IMR-90 (cell line): ENCODE measurements around the gene TBX1. TPM values are rescaled to one million over a fixed set of nuclear protein-coding genes. Genes with fewer than 3 reads are reported as not detected.

ENCODE experiments used
- ATAC-seq: fragments of 200-7000 bp; cut with Tn5 transposase; 2 replicates; pipeline ENCODE4 v1.9.1; 2020; ENCODE audit warnings: low read depth, mild to moderate bottlenecking, moderate library complexity
- BruUV-seq: library from RNA; stranded (reverse); fragments of 400-500 nt; replicated peaks from 2 replicates; lab custom pipeline; 2021; lab: Mats Ljungman, UMichigan
- CTCF ChIA-PET: fragments of 300-600 bp; formaldehyde crosslinking; extraction: SDS; loops from one replicate; lab custom pipeline; 2021; ENCODE audit warnings: antibody characterized with exemption; lab: Yijun Ruan, JAX
- POLR2A ChIA-PET: fragments of 300-600 bp; sonication (Branson Sonifier 250); formaldehyde crosslinking; loops from one replicate; lab custom pipeline; 2022; ENCODE audit warnings: antibody characterized with exemption; ENCODE audit not compliant: unreplicated experiment; lab: Charles Lee
- DNase-seq: peaks from one replicate; pipeline ENCODE4 v3.0.0; 2013
- H2AFZ ChIP-seq: replicated peaks from 2 replicates; pipeline ENCODE3; 2013; ENCODE audit warnings: low read length, mild to moderate bottlenecking; ENCODE audit not compliant: poor library complexity
- H2AK5ac ChIP-seq: 2 replicates; pipeline ENCODE4 v1.6.1; 2013; ENCODE audit warnings: low read depth, low read length, inconsistent platforms
- H2AK9ac ChIP-seq: replicated peaks from 2 replicates; pipeline ENCODE3; 2013; ENCODE audit warnings: mild to moderate bottlenecking, low read depth, low read length, moderate library complexity; ENCODE audit not compliant: poor library complexity
- H2BK120ac ChIP-seq: 2 replicates; pipeline ENCODE4 v1.6.1; 2013; ENCODE audit warnings: low read depth, low read length, inconsistent platforms
- H2BK15ac ChIP-seq: 3 replicates; pipeline ENCODE4 v1.6.1; 2013; ENCODE audit warnings: low read depth, low read length, inconsistent platforms
- H2BK20ac ChIP-seq: 2 replicates; pipeline ENCODE4 v1.6.1; 2013; ENCODE audit warnings: low read depth, mild to moderate bottlenecking, inconsistent platforms, low read length, moderate library complexity
- H2BK5ac ChIP-seq: 2 replicates; pipeline ENCODE4 v1.6.1; 2013; ENCODE audit warnings: mild to moderate bottlenecking, low read depth, low read length, inconsistent platforms; ENCODE audit not compliant: poor library complexity, severe bottlenecking
- H3K14ac ChIP-seq: replicated peaks from 2 replicates; pipeline ENCODE4 v1.6.1; 2013; ENCODE audit warnings: low read depth, low read length, inconsistent platforms
- H3K18ac ChIP-seq: 2 replicates; pipeline ENCODE4 v1.6.1; 2013; ENCODE audit warnings: low read depth, low read length, control low read depth
- H3K23ac ChIP-seq: 2 replicates; pipeline ENCODE4 v1.6.1; 2013; ENCODE audit warnings: low read depth, low read length, inconsistent platforms
- H3K27ac ChIP-seq: 2 replicates; pipeline ENCODE4 v1.5.1; 2013; ENCODE audit warnings: mild to moderate bottlenecking, control low read depth, low read length; ENCODE audit not compliant: insufficient read depth
- H3K27me3 ChIP-seq: 2 replicates; pipeline ENCODE4 v1.6.1; 2013; ENCODE audit warnings: low read length; ENCODE audit not compliant: control insufficient read depth, insufficient read depth
- H3K36me3 ChIP-seq: 2 replicates; pipeline ENCODE4 v1.6.1; 2013; ENCODE audit warnings: low read length, mixed read lengths; ENCODE audit not compliant: control insufficient read depth, insufficient read depth
- H3K4ac ChIP-seq: 2 replicates; pipeline ENCODE4 v1.6.1; 2013; ENCODE audit warnings: low read depth, low read length, inconsistent platforms
- H3K4me1 ChIP-seq: 2 replicates; pipeline ENCODE4 v1.6.1; 2013; ENCODE audit warnings: low read length, mixed read lengths; ENCODE audit not compliant: control insufficient read depth, insufficient read depth
- H3K4me2 ChIP-seq: 2 replicates; pipeline ENCODE4 v1.6.1; 2013; ENCODE audit warnings: low read depth, mild to moderate bottlenecking, control low read depth, low read length, moderate library complexity
- H3K4me3 ChIP-seq: 2 replicates; pipeline ENCODE4 v1.5.1; 2013; ENCODE audit warnings: low read depth, mild to moderate bottlenecking, control low read depth, low read length, moderate library complexity; ENCODE audit not compliant: insufficient read depth
- H3K56ac ChIP-seq: 2 replicates; pipeline ENCODE4 v1.6.1; 2013; ENCODE audit warnings: low read length, inconsistent platforms; ENCODE audit not compliant: insufficient read depth; ENCODE audit errors: extremely low read depth
- H3K79me1 ChIP-seq, 2 experiments: 2 replicates each; pipeline ENCODE4 v1.6.1; 2013; ENCODE audit warnings: low read length in 2 of 2, inconsistent platforms in 1 of 2, low read depth in 1 of 2
- H3K9ac ChIP-seq: 2 replicates; pipeline ENCODE4 v1.6.1; 2013; ENCODE audit warnings: low read depth, low read length, control low read depth
- H3K9me1 ChIP-seq: 2 replicates; pipeline ENCODE4 v1.6.1; 2013; ENCODE audit warnings: low read length, inconsistent platforms; ENCODE audit not compliant: insufficient read depth
- H3K9me3 ChIP-seq: 2 replicates; pipeline ENCODE4 v1.6.1; 2013; ENCODE audit warnings: low read length; ENCODE audit not compliant: control insufficient read depth, insufficient read depth
- H4K20me1 ChIP-seq: 2 replicates; pipeline ENCODE4 v1.6.1; 2013; ENCODE audit warnings: low read length, inconsistent platforms; ENCODE audit not compliant: insufficient read depth
- H4K5ac ChIP-seq: 2 replicates; pipeline ENCODE4 v1.6.1; 2013; ENCODE audit warnings: mild to moderate bottlenecking, low read depth, low read length, control low read depth
- H4K8ac ChIP-seq, 2 experiments: 2 replicates each; pipeline ENCODE4 v1.6.1; 2013; ENCODE audit warnings: low read depth in 2 of 2, low read length in 2 of 2, control low read depth in 1 of 2, inconsistent platforms in 1 of 2
- H4K91ac ChIP-seq: 2 replicates; pipeline ENCODE4 v1.6.1; 2013; ENCODE audit warnings: low read depth, low read length, inconsistent platforms; ENCODE audit not compliant: insufficient read depth
- BHLHE40 ChIP-seq: fragments of 150-350 bp; IDR thresholded peaks from 2 replicates; pipeline ENCODE4 v1.6.1; 2016; ENCODE audit warnings: mild to moderate bottlenecking, low read depth, low read length
- CHD1 ChIP-seq: IDR thresholded peaks from 2 replicates; pipeline ENCODE4 v1.6.1; 2012; ENCODE audit warnings: low read depth, low read length, improper control_type of control experiment
- FOS ChIP-seq: fragments of 150-350 bp; IDR thresholded peaks from 2 replicates; pipeline ENCODE4 v1.6.1; 2016; ENCODE audit warnings: low read depth, low read length
- MAFK ChIP-seq: IDR thresholded peaks from 2 replicates; pipeline ENCODE4 v1.6.1; 2012; ENCODE audit warnings: low read depth, low read length, improper control_type of control experiment
- MAZ ChIP-seq: IDR thresholded peaks from 2 replicates; pipeline ENCODE4 v1.6.1; 2012; ENCODE audit warnings: low read depth, mild to moderate bottlenecking, low read length, improper control_type of control experiment, moderate library complexity, borderline replicate concordance
- MXI1 ChIP-seq: IDR thresholded peaks from 2 replicates; pipeline ENCODE4 v1.6.1; 2012; ENCODE audit warnings: low read depth, mild to moderate bottlenecking, low read length, moderate library complexity, borderline replicate concordance
- RFX5 ChIP-seq: IDR thresholded peaks from 2 replicates; pipeline ENCODE4 v1.8.0; 2012; ENCODE audit warnings: low read depth, mild to moderate bottlenecking, low read length, moderate library complexity
- WGBS, 2 experiments: methylation state at CpG; one replicate each; pipeline versions ENCODE4 v1.1.5 to v1.1.7; 2013; ENCODE audit warnings: missing lambda C conversion rate in 2 of 2; ENCODE audit not compliant: insufficient read length in 1 of 2; ENCODE audit errors: extremely low coverage in 2 of 2; 5-methylcytosine and 5-hydroxymethylcytosine counted together
- dilution Hi-C: fragments of 300-500 bp; cut with HindIII; formaldehyde crosslinking; loops from one replicate; pipeline ENCODE4 v1.14.3; 2018; ENCODE audit warnings: low sequenced_read_pairs; ENCODE audit not compliant: unreplicated experiment
- in situ Hi-C: fragments of 300-500 bp; cut with MboI; formaldehyde crosslinking; loops from 3 replicates; pipeline ENCODE4 v1.14.3; 2019; ENCODE audit warnings: low sequenced_read_pairs, inconsistent platforms, mixed read lengths
- intact Hi-C: fragments of 100-400 bp; cut with micrococcal nuclease; formaldehyde crosslinking; loops from 2 replicates; pipeline ENCODE4 v1.10.0; 2022
- polyA plus RNA-seq, 3 experiments: library from polyadenylated mRNA; depleted of rRNA; stranded (reverse); fragments of >200 nt; gene quantifications; 2 replicates each; pipeline ENCODE4 v1.2.3, GENCODE V29; 2012; ENCODE audit warnings: low replicate concordance in 1 of 3
- total RNA-seq: library from RNA; depleted of rRNA; stranded (reverse); fragments of >200 nt; gene quantifications from 2 replicates; pipeline ENCODE4 v1.2.3, GENCODE V29; 2012
- TF ChIP-seq, protein P1 (sequence below): fragments of 150-350 bp; IDR thresholded peaks from 2 replicates; pipeline ENCODE4 v1.6.1; 2016; ENCODE audit warnings: low read depth, mild to moderate bottlenecking, low read length, moderate library complexity, borderline replicate concordance
- TF ChIP-seq, protein P2 (sequence below): fragments of 150-350 bp; IDR thresholded peaks from 2 replicates; pipeline ENCODE4 v1.6.1; 2017; ENCODE audit warnings: mild to moderate bottlenecking, antibody characterized with exemption, low read length, low read depth

Gene TBX1
- total and polyA plus RNA-seq, 2 of the 4 experiments (the other 2 are of a cell fraction), result 0.03 TPM; not detected in 1

DNA sequence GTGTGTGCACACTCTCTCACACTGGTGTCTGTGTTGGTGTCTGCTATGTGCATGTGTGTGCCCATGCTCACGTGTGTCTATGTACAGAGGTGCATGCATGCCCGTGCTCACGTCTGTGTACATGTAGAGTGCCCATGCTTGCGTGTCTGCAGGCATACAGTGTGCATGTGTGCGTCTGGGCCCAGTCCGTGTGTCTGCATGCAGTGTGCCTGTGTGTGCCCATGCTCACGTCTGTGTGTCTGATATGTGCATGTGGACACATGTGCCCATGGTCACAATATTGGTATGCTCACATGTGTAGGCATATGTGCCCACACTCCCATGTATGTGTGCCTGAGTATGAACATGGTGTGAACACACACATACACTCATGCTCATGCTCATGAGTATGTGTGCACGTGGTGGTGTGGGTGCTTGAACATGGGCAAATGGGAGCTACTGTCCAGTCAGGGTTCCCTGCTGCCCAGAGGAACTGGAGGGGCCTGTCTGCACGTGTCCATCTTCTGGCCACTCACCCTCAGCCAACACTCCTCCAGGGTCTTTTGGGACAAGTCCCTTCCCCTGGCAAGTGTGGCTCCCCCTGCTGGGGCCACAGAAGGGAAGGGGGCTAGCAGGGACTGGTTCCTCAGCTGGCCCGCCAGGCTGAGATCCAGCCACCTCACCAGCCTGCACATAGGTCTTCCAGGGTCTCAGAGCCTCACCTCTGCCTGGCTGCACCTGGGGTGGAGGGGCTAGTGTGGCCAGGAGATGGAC lies 7.3 kb upstream of the TBX1 start:
- Histone ChIP-seq H3K9me1 (peaks cover 5% of the 10 kb centered on the region), H2BK20ac (no peak overlapping the region), H3K4me2 (no peak overlapping the region), H3K4me3 (no peak overlapping the region), H2AFZ (no peak overlapping the region), H3K9me3 (no peaks in the 10 kb centered on the region), H3K56ac (no peak overlapping the region), H4K91ac (no peak overlapping the region), H2BK5ac (no peak overlapping the region), H3K4ac (no peak overlapping the region), H3K9ac (no peak overlapping the region), H2BK15ac (no peak overlapping the region), H3K27me3 (peaks cover 71% of the 10 kb centered on the region), H2AK5ac (no peak overlapping the region), H3K14ac (no peak overlapping the region), H3K27ac (no peak overlapping the region), H2AK9ac (no peak overlapping the region), H4K20me1 (peaks cover 6% of the 10 kb centered on the region; the same call in 1 of the 2 replicates), H3K36me3 (no peaks in the 10 kb centered on the region), H3K18ac (no peak overlapping the region), H3K79me1 (no peaks in the 10 kb centered on the region), H2BK120ac (no peak overlapping the region), H4K8ac (no peak overlapping the region), H3K4me1 (peaks cover 9% of the 10 kb centered on the region), H4K5ac (no peak overlapping the region), H3K23ac (no peak overlapping the region)
- no peak for ATAC-seq
- dilution Hi-C loops (no loop called here), intact Hi-C loops (no loop called here), in situ Hi-C loops (no loop called here)
- TF ChIP-seq RFX5, result no peak
- TF ChIP-seq, protein P1, sequence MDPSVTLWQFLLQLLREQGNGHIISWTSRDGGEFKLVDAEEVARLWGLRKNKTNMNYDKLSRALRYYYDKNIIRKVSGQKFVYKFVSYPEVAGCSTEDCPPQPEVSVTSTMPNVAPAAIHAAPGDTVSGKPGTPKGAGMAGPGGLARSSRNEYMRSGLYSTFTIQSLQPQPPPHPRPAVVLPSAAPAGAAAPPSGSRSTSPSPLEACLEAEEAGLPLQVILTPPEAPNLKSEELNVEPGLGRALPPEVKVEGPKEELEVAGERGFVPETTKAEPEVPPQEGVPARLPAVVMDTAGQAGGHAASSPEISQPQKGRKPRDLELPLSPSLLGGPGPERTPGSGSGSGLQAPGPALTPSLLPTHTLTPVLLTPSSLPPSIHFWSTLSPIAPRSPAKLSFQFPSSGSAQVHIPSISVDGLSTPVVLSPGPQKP, result no peak
- TF ChIP-seq, protein P2, sequence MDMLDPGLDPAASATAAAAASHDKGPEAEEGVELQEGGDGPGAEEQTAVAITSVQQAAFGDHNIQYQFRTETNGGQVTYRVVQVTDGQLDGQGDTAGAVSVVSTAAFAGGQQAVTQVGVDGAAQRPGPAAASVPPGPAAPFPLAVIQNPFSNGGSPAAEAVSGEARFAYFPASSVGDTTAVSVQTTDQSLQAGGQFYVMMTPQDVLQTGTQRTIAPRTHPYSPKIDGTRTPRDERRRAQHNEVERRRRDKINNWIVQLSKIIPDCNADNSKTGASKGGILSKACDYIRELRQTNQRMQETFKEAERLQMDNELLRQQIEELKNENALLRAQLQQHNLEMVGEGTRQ, result no peak
- no peak for TF ChIP-seq MAFK
- no peak for TF ChIP-seq MAZ
- TF ChIP-seq CHD1, result no peak
- TF ChIP-seq FOS, result no peak
- TF ChIP-seq MXI1, result no peak
- no peak for TF ChIP-seq BHLHE40
- ChIA-PET CTCF (no interaction called here), POLR2A (no interaction called here)
- 86% methylated on average over 2 of the region's 10 CpGs; no CpG with 5 or more reads in 1 of the 2 experiments for WGBS, 2 experiments
- no peak for DNase-seq
- BruUV-seq, result no TSS peak
